Nephron (organoid): ENCODE data around the gene DOCK6.
A peak's percentile ranks its signal among the peaks of the same experiment; 100 is the strongest.

Experiments
- H3K27ac Mint-ChIP-seq, 3 experiments: 2 replicates each; pipeline ENCODE4 v1.8.0; 2020; ENCODE audit warnings: mixed read lengths in 3 of 3, mild to moderate bottlenecking in 2 of 3, moderate library complexity in 1 of 3
- H3K27me3 Mint-ChIP-seq: 2 replicates; pipeline ENCODE4 v1.8.0; 2021; ENCODE audit warnings: low read depth, mild to moderate bottlenecking, moderate library complexity, mixed read lengths
- H3K36me3 Mint-ChIP-seq: 2 replicates; pipeline ENCODE4 v1.8.0; 2020; ENCODE audit warnings: low read depth, mixed read lengths
- H3K4me1 Mint-ChIP-seq: 2 replicates; pipeline ENCODE4 v1.8.0; 2020; ENCODE audit warnings: mixed read lengths
- H3K4me3 Mint-ChIP-seq, 3 experiments: 2 replicates each; pipeline ENCODE4 v1.8.0; 2020; ENCODE audit warnings: mild to moderate bottlenecking in 3 of 3, mixed read lengths in 3 of 3, moderate library complexity in 2 of 3
- H3K9me3 Mint-ChIP-seq: 2 replicates; pipeline ENCODE4 v1.8.0; 2020; ENCODE audit warnings: mixed read lengths
- CTCF ChIP-seq, 3 experiments: fragments of 200-600 bp; sonication (generic); IDR thresholded peaks; one replicate each; pipeline ENCODE4 v1.5.0; 2021; ENCODE audit warnings: antibody characterized with exemption in 3 of 3; ENCODE audit not compliant: unreplicated experiment in 3 of 3

The DOCK6 gene

DNA sequence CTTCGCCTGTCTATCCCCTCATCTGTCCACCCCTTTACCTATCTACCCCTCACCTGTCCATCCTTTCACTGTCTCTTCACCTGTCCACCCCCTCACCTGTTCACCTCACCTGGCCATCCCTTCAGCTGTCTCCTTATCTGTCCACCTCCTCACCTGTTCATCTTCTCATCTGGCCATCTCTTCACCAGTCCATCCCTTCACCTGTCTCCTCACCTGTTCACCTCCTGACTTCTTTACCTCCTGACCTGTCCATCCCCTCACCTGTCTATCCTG, 51.7 kb downstream of the DOCK6 start:
- Mint-ChIP-seq H3K27ac (no peak overlapping the region), H3K27me3 (peaks cover 11% of the 10 kb centered on the region), H3K9me3 (no peaks in the 10 kb centered on the region), H3K4me3 (no peak overlapping the region), H3K4me1 (no peaks in the 10 kb centered on the region), H3K36me3 (peaks cover 36% of the 10 kb centered on the region)
- no peak for TF ChIP-seq CTCF (IDR thresholded peaks at IDR 0.05; ENCODE audit: unreplicated experiment in 3 of 3)

GRCh38 chr19:11209839-11210655, 52.3 kb downstream of the DOCK6 start:
- peaks cover 30% of the 10 kb centered on the region for H3K36me3 Mint-ChIP-seq
- H3K4me3 Mint-ChIP-seq, result no peak overlapping the region
- no peak overlapping the region for H3K27ac Mint-ChIP-seq
- H3K27me3 Mint-ChIP-seq, result peaks cover 11% of the 10 kb centered on the region
- H3K4me1 Mint-ChIP-seq, result no peaks in the 10 kb centered on the region
- TF ChIP-seq CTCF (IDR thresholded peaks at IDR 0.05; ENCODE audit: unreplicated experiment in 3 of 3), result no peak
- no peaks in the 10 kb centered on the region for H3K9me3 Mint-ChIP-seq

DNA sequence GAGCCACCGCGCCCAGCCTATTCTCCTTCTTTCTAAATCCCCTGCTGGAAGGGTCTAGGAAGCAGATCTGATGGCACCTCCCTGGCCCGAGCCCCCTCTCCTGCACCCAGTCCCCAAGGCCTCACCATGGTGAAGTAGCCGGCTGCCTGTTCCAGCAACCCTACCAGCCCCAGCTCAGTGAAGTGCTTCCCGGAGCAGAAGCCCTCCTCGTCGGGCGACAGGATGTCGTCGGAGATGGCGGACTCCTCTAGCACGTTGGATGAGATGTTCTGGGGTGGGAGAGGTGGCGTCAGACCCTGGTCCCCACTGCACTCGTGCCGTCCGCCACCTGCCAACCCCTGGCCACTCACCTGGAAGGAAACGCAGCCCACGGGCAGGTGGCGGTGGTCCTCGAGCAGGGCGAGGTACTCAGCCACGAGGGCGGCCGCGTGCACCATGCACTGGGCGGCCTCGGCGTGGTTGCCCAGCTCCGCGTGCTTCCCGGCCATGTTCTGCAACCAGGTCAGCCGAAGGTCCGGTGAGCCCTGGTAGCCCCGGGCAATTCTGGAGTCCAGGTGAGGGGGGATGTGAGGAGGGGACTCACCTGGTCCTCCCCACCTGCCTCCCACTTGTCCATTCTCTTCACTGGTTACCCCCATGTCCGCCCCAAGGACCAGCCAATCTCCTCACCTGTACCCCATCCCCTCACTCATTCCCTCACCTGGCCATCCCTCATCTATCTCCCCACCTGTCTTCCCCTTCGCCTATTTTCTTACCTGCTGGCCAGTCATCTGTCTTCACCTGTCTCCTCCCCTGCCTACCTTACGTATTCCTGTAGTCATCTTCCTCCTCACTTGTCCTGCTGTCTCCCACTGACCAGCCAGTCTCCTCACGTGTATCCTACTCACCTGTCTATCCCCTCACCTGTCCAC, 53.5 kb downstream of the DOCK6 start:
- Mint-ChIP-seq H3K27ac (no peak overlapping the region), H3K9me3 (no peaks in the 10 kb centered on the region), H3K4me3 (no peak overlapping the region), H3K36me3 (peaks cover 27% of the 10 kb centered on the region), H3K4me1 (no peaks in the 10 kb centered on the region), H3K27me3 (peaks cover 11% of the 10 kb centered on the region)
- TF ChIP-seq CTCF (IDR thresholded peaks at IDR 0.05; ENCODE audit: unreplicated experiment in 3 of 3), result no peak

DNA sequence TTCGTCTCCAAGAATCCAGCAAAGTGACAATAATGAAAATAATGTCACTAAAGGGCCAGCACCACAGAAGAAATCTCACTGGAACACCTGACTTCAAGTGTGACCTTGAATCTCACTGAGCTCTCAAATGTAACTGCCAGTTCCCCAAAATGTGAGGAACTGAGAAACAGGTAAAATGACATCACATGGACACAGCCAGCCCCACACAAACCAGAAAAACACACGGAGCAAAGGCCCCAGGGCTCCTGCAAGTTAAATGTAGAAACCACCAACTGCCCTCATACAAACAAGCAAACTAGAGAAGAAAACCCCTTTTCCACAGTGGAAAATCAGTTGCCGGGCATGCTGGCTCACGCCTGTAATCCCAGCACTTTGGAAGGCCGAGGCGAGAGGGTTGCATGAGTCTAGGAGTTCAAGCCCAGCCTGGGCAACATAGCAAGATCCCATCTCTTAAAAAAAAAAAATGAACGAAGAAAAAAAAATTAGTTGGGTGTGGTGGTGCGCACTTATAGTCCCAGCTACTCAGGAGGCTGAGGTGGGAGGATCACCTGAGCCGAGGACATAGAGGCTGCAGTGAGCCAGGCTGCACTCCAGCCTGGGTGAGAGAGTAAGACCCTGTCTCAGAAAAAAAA, 56.3 kb downstream of the DOCK6 start:
- H3K27ac Mint-ChIP-seq, result no peak overlapping the region

DNA sequence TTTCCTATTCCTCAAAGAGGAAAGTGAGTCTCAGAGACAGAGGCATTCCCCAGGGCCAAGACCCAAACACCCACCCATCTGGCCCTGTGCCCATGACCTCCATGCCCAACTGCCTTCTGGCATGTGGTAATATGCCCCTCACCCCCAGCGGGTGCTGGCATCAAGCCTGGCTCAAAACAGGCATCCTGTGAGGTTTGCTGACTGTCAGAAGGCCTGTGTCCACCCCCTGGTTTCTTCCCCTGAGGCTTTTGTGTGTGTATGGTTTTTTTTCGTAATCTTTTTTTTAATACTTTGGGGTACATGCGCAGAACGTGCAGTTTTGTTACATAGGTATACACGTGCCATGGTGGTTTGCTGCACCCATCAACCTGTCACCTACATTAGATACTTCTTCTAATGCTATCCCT, 57.4 kb downstream of the DOCK6 start:
- Mint-ChIP-seq H3K36me3 (peaks cover 12% of the 10 kb centered on the region), H3K4me1 (peaks cover 9% of the 10 kb centered on the region), H3K4me3 (no peak overlapping the region), H3K27ac (peak overlapping the region in 2 of 3 experiments; percentile 44 to 87), H3K27me3 (no peaks in the 10 kb centered on the region), H3K9me3 (no peaks in the 10 kb centered on the region)
- TF ChIP-seq CTCF (IDR thresholded peaks at IDR 0.05; ENCODE audit: unreplicated experiment in 3 of 3), result no peak

More for the DNA sequence above, 56.3 kb downstream of the DOCK6 start:
- no peak for TF ChIP-seq CTCF (IDR thresholded peaks at IDR 0.05; ENCODE audit: unreplicated experiment in 3 of 3)
- no peaks in the 10 kb centered on the region for H3K9me3 Mint-ChIP-seq
- H3K4me1 Mint-ChIP-seq, result peaks cover 9% of the 10 kb centered on the region
- peaks cover 7% of the 10 kb centered on the region for H3K27me3 Mint-ChIP-seq
- H3K4me3 Mint-ChIP-seq, result no peak overlapping the region
- H3K36me3 Mint-ChIP-seq, result peaks cover 23% of the 10 kb centered on the region
